ENCODE data around the gene ZC3H6.

ZC3H6 gene

GRCh38 chr2:112332123-112332696 lies 56.8 kb downstream of the ZC3H6 start:
- no peak for DNase-seq (ENCODE audit: insufficient read length, low spot score)
- no peak for TF ChIP-seq CTCF (IDR thresholded peaks at IDR 0.05; ENCODE audit: insufficient read depth, missing control alignments)
- no peak for FAIRE-seq

- DNase-seq (ENCODE audit: insufficient read length, low spot score) (no peak), FAIRE-seq (no peak)
- TF ChIP-seq CTCF (IDR thresholded peaks at IDR 0.05; ENCODE audit: insufficient read depth, missing control alignments), result no peak
Measured at GRCh38 chr2:112335600-112335999, 60.2 kb downstream of the ZC3H6 start.

- no peak for DNase-seq (ENCODE audit: insufficient read length, low spot score)
- FAIRE-seq, result no peak
- no peak for TF ChIP-seq CTCF (IDR thresholded peaks at IDR 0.05; ENCODE audit: insufficient read depth, missing control alignments)
Measured at GRCh38 chr2:112339986-112340385, 64.6 kb downstream of the ZC3H6 start.

- TF ChIP-seq CTCF (IDR thresholded peaks at IDR 0.05; ENCODE audit: insufficient read depth, missing control alignments), result no peak
- DNase-seq (ENCODE audit: insufficient read length, low spot score) (no peak), FAIRE-seq (no peak)
Measured at GRCh38 chr2:112340475-112341267, 65.3 kb downstream of the ZC3H6 start.

- FAIRE-seq (no peak), DNase-seq (ENCODE audit: insufficient read length, low spot score) (no peak)
- TF ChIP-seq CTCF (IDR thresholded peaks at IDR 0.05; ENCODE audit: insufficient read depth, missing control alignments), result no peak
Measured at GRCh38 chr2:112342067-112342550, 66.7 kb downstream of the ZC3H6 start.

GRCh38 chr2:112343827-112344585 lies 68.6 kb downstream of the ZC3H6 start:
- DNase-seq (ENCODE audit: insufficient read length, low spot score) (no peak), FAIRE-seq (no peak)
- no peak for TF ChIP-seq CTCF (IDR thresholded peaks at IDR 0.05; ENCODE audit: insufficient read depth, missing control alignments)
